Spleen (tissue), 7 donors: ENCODE results near the gene AAGAB.

Experiments used
- POLR2A ChIP-seq, 3 donors: fragments of 450-650 bp; IDR thresholded peaks; one replicate each; pipeline ENCODE4 v1.5.1; 2017; ENCODE audit warnings: antibody characterized with exemption in 3 of 3, mild to moderate bottlenecking in 1 of 3
- TF ChIP-seq, protein P1 (sequence below), 11 experiments: fragments of 200-600 bp in 7 of 11; fragments of 450-650 bp in 4 of 11; sonication (generic) in 4 of 11; IDR thresholded peaks in 8 of 11; conservative IDR thresholded peaks in 3 of 11; 1 replicate in 7 of 11; 2 replicates in 4 of 11; pipeline versions ENCODE4 v1.4.0 to v1.8.0; 2016 to 2021; ENCODE audit warnings: antibody characterized with exemption in 11 of 11, inconsistent platforms in 4 of 11, mild to moderate bottlenecking in 1 of 11
- donor health status: DM: no; HTN: no; CAD: no; lungs with moderate emphysema.
- donor health status: DM: no; HTN: no; CAD: no.
- donor health status: DM: no; HTN: no; CAD: no.

DNA sequence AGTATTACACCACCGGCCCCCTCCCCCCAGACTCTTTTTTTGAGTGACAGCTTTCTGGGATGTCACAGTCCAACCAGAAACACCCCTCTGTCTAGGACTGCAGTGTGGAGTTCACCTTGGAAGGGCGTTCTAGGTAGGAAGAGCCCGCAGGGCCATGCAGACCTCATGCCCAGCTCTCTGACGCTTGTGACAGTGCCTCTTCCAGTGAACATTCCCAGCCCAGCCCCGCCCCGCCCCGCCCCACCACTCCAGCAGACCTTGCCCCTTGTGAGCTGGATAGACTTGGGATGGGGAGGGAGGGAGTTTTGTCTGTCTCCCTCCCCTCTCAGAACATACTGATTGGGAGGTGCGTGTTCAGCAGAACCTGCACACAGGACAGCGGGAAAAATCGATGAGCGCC, 63.6 kb downstream of the AAGAB start:
- TF ChIP-seq, protein P1, sequence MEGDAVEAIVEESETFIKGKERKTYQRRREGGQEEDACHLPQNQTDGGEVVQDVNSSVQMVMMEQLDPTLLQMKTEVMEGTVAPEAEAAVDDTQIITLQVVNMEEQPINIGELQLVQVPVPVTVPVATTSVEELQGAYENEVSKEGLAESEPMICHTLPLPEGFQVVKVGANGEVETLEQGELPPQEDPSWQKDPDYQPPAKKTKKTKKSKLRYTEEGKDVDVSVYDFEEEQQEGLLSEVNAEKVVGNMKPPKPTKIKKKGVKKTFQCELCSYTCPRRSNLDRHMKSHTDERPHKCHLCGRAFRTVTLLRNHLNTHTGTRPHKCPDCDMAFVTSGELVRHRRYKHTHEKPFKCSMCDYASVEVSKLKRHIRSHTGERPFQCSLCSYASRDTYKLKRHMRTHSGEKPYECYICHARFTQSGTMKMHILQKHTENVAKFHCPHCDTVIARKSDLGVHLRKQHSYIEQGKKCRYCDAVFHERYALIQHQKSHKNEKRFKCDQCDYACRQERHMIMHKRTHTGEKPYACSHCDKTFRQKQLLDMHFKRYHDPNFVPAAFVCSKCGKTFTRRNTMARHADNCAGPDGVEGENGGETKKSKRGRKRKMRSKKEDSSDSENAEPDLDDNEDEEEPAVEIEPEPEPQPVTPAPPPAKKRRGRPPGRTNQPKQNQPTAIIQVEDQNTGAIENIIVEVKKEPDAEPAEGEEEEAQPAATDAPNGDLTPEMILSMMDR (IDR thresholded peaks at IDR 0.05 in 8 of 11, conservative IDR thresholded peaks at IDR 0.05 in 3 of 11), result no peak
- TF ChIP-seq POLR2A (IDR thresholded peaks at IDR 0.05), result no peak
